ENCODE results near the gene CAPSL. TPM values are rescaled to one million over a fixed set of nuclear protein-coding genes. Genes with fewer than 3 reads are reported as not detected.

Gene CAPSL
- total and polyA plus RNA-seq, 2 donors (not counting 3 experiments of a cell fraction or from before 2014, with no cell fraction given): not detected

- CTCF ChIA-PET: no interaction called here
- no peak for FAIRE-seq
Measured at GRCh38 chr5:35904443-35905132, 33.8 kb downstream of the CAPSL start.

More at GRCh38 chr5:35904443-35905132, 33.8 kb downstream of the CAPSL start:
- no peak overlapping the region for H3K9ac ChIP-seq (replicated peaks; ENCODE audit: extremely low read depth, insufficient read depth, low read length)
- no peaks in the 10 kb centered on the region for H3K36me3 ChIP-seq (ENCODE audit: control insufficient read depth in 2 of 2, extremely low read depth in 1 of 2, insufficient read depth in 2 of 2, low read length in 2 of 2)
- no peak overlapping the region for H3K4me2 ChIP-seq (ENCODE audit: insufficient read depth, low read length)
- no peaks in the 10 kb centered on the region for H4K20me1 ChIP-seq (replicated peaks; ENCODE audit: control insufficient read depth, extremely low read depth, insufficient read depth, low read length)
- no peaks in the 10 kb centered on the region for H3K79me2 ChIP-seq (ENCODE audit: control insufficient read depth, insufficient read depth, low read length)
- TF ChIP-seq MYC (IDR thresholded peaks at IDR 0.05; ENCODE audit: low read depth, low read length) (no peak), POLR2A (IDR thresholded peaks at IDR 0.05; ENCODE audit: low read depth, low read length) (no peak), FOS (IDR thresholded peaks at IDR 0.05; ENCODE audit: borderline replicate concordance, insufficient read depth, low read length) (no peak), JUN (IDR thresholded peaks at IDR 0.05; ENCODE audit: borderline replicate concordance, insufficient read depth, insufficient read length, low read depth) (no peak), POLR2AphosphoS5 (IDR thresholded peaks at IDR 0.05; ENCODE audit: insufficient read depth, low read depth, low read length) (no peak), EZH2 (IDR thresholded peaks at IDR 0.05; ENCODE audit: borderline replicate concordance, low read depth, low read length, severe bottlenecking) (no peak), CTCF (IDR thresholded peaks at IDR 0.05; ENCODE audit: extremely low read depth in 1 of 2, insufficient read depth in 1 of 2, low read depth in 1 of 2, low read length in 2 of 2) (no peak), MAX (IDR thresholded peaks at IDR 0.05; ENCODE audit: insufficient read depth, insufficient read length) (no peak), GATA2 (IDR thresholded peaks at IDR 0.05; ENCODE audit: insufficient read depth, insufficient read length, low read depth, low read length) (no peak)
- H3K27me3 ChIP-seq (ENCODE audit: control insufficient read depth in 2 of 2, insufficient read depth in 2 of 2, low read length in 2 of 2): peaks cover 3% of the 10 kb centered on the region in 2 experiments
- H2AFZ ChIP-seq (ENCODE audit: low read depth, low read length): no peak overlapping the region
- no peak overlapping the region for H3K27ac ChIP-seq (ENCODE audit: insufficient read depth, low read depth, low read length)
- no peaks in the 10 kb centered on the region for H3K4me1 ChIP-seq (ENCODE audit: control insufficient read depth, extremely low read depth, insufficient read depth, low read length)
- no peak overlapping the region for H3K4me3 ChIP-seq (replicated peaks in 1 of 3; ENCODE audit: insufficient read depth in 1 of 3, low read depth in 1 of 3, low read length in 3 of 3)
- BruUV-seq (replicated peaks): no TSS peak
- no peak for DNase-seq (ENCODE audit: low read depth, low spot score)
- dilution Hi-C loops (cut with MboI; ENCODE audit: extremely low pct_ligation_motif_present, low sequenced_read_pairs) (no loop called here), intact Hi-C loops (cut with micrococcal nuclease) (no loop called here)
- H3K9me3 ChIP-seq (replicated peaks; ENCODE audit: control insufficient read depth, insufficient read depth, low read length): no peaks in the 10 kb centered on the region
- POLR2A ChIA-PET: no interaction called here
- no peaks in the 10 kb centered on the region for H3K9me1 ChIP-seq (replicated peaks; ENCODE audit: control insufficient read depth, extremely low read depth, insufficient read depth, low read length)

Data from endothelial cell of umbilical vein (primary cell).